Measurements from ENCODE around the gene BID.

BID gene

GRCh38 chr22:17810570-17811116 lies 36.4 kb upstream of the BID start:
- no peak for TF ChIP-seq CTCF (IDR thresholded peaks at IDR 0.05; ENCODE audit: control insufficient read depth, extremely low read depth, insufficient read depth)
- no peak overlapping the region for H3K4me3 ChIP-seq (ENCODE audit: low read depth, low read length)
- no peak for DNase-seq (ENCODE audit: low read depth)

GRCh38 chr22:17808693-17809403 lies 34.6 kb upstream of the BID start:
- TF ChIP-seq CTCF (IDR thresholded peaks at IDR 0.05; ENCODE audit: control insufficient read depth, extremely low read depth, insufficient read depth) = no peak
- no peak for DNase-seq (ENCODE audit: low read depth)
- H3K4me3 ChIP-seq (ENCODE audit: low read depth, low read length) = no peak overlapping the region

- DNase-seq (ENCODE audit: low read depth) = no peak
- no peak for TF ChIP-seq CTCF (IDR thresholded peaks at IDR 0.05; ENCODE audit: control insufficient read depth, extremely low read depth, insufficient read depth)
- no peak overlapping the region for H3K4me3 ChIP-seq (ENCODE audit: low read depth, low read length)
Observed at GRCh38 chr22:17807578-17808410, 33.5 kb upstream of the BID start.

- no peak for DNase-seq (ENCODE audit: low read depth)
- TF ChIP-seq CTCF (IDR thresholded peaks at IDR 0.05; ENCODE audit: control insufficient read depth, extremely low read depth, insufficient read depth) = no peak
- no peak overlapping the region for H3K4me3 ChIP-seq (ENCODE audit: low read depth, low read length)
Observed at GRCh38 chr22:17807086-17807485, 32.8 kb upstream of the BID start.

- no peak for DNase-seq (ENCODE audit: low read depth)
- no peak overlapping the region for H3K4me3 ChIP-seq (ENCODE audit: low read depth, low read length)
- TF ChIP-seq CTCF (IDR thresholded peaks at IDR 0.05; ENCODE audit: control insufficient read depth, extremely low read depth, insufficient read depth) = no peak
Observed at GRCh38 chr22:17806437-17806836, 32.2 kb upstream of the BID start.

DNA sequence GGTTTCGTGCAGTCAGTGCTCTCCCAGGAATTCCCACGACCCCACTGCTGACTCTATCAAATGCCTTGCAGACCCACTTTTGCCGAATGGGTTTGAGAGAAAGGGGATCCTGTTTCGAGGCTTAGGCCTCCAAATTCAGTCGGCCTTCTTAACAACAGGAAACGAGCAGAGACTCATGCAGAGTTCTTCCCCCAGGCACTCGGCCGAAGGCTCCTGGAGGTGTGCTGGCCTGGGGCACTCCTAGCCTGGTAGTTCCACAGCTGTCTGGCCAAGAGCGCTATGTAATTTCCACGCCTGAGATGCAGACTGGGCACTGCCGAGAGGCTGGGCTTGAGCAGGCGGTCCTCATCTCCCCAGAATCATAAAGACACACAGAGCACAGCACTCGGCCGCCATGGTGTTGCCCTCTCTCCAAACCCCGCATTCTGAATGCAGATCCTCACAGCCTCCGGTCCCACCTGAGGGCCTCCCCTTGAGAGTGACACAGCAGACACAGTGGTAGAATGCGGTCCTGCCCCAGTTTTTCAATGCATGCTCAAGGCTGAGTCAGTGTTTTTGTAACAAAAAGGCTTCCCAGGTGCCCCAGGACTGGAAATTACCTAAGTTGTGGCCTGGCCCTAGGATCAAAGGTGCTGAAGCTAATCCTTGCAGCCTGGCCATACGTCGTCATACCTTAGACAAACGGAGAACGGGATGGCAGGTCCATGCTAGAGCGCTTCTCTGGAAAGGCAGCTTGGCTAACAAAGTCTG lies 30.2 kb upstream of the BID start:
- TF ChIP-seq CTCF (IDR thresholded peaks at IDR 0.05; ENCODE audit: control insufficient read depth, extremely low read depth, insufficient read depth) = no peak
- H3K4me3 ChIP-seq (ENCODE audit: low read depth, low read length) = no peak overlapping the region
- DNase-seq (ENCODE audit: low read depth) = no peak
